GM19240 (cell line): ENCODE measurements around the gene PIK3CA.
A peak's percentile ranks its signal among the peaks of the same experiment; 100 is the strongest.
"Not testable (repeated sequence)": the region's sequence is repeated elsewhere in the genome, so short reads cannot be mapped to it uniquely, and the experiment has no call there.

Experiments used
- DNase-seq: peaks from one replicate; pipeline ENCODE4 v3.0.0; 2011; ENCODE audit warnings: low spot score; ENCODE audit not compliant: insufficient read length

Gene PIK3CA

DNA sequence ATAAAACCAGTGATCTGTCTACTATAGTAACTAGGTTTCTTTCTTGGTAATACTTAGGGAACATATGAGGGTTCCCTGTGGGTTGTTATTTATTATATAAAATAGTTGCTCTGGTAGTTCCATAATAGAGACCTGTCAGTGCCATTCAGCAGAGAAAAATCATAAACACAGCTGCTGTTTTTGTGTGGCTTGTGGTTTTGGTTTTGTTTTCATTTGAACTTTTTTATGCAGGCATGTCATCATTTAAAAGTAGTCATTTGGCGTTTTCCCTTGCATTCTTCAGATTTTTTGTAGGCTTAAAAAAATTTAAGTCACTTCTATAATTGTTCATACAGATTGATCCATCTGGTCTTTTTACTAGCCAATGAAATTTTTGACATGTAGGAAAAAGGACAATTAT, 47.9 kb downstream of the PIK3CA start:
- peak; percentile 42 for DNase-seq

DNA sequence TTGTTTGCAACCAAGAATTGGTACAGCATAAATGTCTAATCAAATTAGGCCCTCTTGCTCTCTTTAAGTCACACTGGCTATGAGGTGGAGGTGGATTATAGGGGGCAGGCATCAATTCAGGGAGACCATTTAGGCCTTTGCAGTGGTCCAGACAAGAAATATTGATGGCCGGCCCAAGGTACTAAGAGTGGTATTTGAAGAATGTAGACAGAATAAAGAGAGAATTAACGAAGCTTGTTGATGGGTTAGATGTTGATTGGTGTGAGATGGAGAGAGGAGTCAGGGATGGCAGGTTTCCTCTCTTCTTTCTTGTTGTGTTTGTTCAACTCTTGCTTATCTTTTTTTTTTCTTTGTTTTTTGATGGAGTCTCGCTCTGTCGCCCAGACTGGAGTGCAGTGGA, 48.5 kb downstream of the PIK3CA start:
- DNase-seq = no peak

DNA sequence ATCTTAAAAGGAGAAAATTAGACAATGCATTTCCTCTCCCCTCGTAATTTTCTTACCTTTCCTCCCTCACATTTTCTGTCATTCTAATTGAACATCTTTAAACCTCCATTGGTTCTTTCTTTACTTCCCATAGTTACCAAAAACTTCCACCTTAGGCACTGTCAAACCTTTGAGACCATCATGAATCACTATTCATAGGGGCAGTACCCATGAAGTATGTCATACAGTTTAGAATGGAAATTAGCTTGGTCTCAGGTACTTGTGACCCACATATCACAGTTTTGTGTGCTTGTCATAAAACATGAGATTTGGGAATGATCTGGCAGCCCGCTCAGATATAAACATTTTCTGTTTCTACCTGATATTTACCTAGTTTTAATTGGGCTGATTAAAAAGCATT, 52.6 kb downstream of the PIK3CA start:
- DNase-seq = no peak

DNA sequence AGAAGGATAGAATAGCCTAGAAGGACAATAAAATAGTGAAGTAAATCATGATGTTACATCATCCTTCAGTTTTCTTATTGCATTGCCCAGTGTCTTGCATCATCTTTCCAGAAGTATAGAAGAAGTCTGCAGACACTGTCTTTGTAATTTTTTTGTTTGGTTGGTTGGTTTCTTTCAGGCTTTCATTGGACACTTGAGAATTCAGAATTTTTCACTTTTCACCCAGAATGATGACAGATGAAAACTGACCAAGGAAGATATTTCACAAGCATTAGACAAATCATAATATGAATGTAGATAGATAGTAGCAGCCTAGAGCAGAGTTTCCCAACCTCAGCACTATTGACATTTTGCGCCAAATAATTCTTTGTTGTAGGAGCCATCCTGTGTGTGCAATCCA, 67.4 kb downstream of the PIK3CA start:
- DNase-seq = not testable (repeated sequence)

DNA sequence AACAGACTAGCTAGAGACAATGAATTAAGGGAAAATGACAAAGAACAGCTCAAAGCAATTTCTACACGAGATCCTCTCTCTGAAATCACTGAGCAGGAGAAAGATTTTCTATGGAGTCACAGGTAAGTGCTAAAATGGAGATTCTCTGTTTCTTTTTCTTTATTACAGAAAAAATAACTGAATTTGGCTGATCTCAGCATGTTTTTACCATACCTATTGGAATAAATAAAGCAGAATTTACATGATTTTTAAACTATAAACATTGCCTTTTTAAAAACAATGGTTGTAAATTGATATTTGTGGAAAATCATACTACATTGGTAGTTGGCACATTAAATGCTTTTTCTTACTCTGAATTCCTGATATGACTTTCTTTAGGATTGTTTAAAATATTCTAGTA, 70.1 kb downstream of the PIK3CA start:
- DNase-seq = not testable (repeated sequence)

DNA sequence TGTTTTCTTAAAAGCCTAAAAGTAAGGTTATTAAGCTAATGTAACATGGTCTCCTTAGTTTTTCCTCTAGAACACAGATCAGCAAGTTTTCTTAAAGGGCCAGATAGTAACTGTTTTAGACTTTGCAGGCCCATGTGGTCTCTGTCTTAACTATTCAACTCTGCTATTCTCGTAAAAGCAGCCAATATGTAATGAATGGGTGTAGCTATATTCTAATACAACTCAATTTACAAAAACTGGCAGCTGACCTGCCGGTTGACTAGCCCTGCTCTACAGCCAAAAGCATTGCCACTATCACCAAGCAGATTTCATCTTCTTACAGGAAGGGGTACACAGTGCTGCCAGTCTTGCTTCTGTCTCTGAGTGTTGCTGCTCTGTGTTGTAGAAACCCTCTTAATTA, 75.4 kb downstream of the PIK3CA start:
- no peak for DNase-seq

DNA sequence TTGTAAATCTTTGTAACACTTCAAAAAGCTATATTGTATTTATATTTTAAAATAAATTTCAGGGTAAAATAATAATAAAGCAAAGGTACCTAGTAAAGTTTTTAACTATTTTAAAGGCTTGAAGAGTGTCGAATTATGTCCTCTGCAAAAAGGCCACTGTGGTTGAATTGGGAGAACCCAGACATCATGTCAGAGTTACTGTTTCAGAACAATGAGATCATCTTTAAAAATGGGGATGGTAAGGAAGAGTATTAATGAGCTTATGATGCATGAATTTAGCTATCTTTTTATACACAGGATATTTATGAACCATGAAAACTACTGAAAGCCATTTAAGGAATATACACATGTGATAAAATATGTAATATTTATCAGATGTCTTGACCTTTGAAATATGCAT, 76.4 kb downstream of the PIK3CA start:
- no peak for DNase-seq

DNA sequence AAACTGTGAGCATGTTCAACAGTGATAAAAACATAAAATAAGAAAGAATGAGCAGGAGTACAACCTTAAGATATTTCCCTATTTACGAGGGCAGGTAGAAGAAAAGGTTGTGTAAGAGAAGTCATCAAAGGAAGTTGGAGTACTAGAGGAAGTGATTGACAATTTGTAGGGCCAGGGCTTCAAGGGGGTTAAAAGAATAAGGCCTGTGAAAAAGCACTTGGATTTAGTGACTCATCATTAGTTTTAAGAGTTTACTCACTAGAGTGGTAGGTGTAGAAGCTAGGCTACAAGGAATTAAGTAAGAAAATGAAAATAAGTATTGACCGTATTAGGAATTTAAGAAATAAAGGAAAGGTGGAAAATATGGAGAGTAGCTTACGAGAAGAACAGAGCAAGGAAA, 79.2 kb downstream of the PIK3CA start:
- no peak for DNase-seq

DNA sequence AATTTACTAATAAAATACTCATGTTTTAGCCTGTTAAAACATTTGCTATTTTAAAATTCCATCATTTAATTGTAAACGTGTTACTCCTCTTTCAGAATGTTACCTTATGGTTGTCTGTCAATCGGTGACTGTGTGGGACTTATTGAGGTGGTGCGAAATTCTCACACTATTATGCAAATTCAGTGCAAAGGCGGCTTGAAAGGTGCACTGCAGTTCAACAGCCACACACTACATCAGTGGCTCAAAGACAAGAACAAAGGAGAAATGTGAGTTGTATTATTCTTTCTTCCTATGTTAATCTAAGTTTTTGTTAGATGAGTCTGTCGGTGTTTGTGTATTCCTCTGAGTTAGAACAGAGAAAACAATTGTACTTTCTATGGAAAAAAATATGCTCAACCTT, 81.0 kb downstream of the PIK3CA start:
- no peak for DNase-seq

DNA sequence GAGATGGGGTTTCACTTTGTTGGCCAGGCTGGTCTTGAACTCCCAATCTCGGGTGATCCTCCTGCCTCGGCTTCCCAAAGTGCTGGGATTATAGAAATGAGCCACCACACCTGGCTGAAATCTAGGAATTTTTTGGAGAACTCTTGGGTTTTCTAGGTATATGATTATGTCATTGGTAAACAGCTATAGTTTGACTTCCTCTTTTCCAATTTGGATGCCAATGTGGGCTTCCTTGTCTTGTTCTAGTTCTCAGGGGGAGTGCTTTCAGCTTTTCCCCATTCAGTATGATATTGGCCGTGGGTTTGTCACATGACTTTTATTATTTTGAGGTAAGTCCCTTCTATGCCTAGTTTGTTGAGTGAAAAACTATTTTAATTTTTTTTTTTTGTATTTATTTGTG, 84.9 kb downstream of the PIK3CA start:
- no peak for DNase-seq

DNA sequence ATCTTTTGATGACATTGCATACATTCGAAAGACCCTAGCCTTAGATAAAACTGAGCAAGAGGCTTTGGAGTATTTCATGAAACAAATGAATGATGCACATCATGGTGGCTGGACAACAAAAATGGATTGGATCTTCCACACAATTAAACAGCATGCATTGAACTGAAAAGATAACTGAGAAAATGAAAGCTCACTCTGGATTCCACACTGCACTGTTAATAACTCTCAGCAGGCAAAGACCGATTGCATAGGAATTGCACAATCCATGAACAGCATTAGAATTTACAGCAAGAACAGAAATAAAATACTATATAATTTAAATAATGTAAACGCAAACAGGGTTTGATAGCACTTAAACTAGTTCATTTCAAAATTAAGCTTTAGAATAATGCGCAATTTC, 86.0 kb downstream of the PIK3CA start:
- no peak for DNase-seq

DNA sequence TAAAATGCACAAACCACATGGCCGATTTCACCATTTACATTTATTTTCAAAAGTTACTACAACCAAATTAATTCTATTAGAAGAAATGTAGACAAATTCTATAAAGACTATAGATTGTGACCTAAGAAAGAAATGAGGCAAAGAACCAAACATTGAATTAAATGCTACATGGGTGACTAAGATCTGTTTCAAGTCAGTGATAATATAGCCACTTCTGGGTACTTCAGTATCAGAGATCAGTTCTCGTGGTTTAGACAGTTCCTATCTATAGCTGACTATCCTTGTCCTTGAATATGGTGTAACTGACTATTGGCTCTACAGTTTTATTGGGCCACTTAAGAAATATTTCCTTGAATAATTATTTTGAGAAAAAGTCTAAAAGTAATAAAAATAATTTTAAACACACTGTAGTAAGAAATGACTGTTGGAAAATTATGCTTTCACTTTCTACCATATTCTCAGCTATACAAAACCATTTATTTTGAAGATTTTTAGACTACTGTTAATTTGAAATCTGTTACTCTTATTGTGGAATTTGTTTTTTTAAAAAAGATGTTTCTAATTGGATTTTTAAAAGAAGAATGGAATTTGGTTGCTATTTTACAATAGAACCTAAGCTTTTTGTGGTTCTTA, 88.6 kb downstream of the PIK3CA start:
- DNase-seq = peak; percentile 10

DNA sequence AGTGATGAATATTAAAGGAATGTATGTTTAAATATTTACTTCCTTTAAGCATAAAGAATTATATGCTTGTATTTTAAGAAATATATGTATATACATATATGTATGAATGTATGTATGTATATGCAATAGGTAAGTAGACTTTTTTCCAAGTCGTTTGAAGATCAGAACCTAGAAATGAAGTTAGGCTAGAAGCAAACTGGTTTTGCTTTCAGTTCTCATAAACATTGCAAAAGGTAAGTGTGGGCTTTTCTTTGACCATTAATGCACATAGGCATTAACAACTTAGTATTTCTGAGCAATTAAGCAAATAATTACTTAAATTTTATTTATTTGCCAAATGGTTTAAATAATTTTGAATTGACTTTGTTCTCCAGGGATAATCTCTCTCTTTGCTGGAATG, 92.1 kb downstream of the PIK3CA start:
- DNase-seq = not testable (repeated sequence)

DNA sequence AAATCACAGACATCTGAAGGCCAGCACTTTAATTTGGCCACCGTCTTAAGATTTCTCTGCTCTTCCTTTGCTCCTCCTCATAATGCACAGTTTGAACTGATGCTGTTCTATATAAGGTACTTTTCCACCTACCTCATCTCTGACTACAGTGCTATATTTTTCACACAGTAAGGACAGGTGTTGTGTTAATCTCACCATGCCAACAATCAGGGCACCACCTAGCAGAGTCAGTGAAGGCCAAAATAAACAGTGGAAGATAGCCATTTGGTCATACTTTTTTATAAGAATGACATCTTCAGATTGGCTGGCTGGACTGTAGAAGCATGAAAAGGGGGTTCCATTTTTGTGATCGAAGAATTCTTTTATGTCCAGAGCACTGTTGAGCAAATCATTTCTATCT, 94.7 kb downstream of the PIK3CA start:
- not testable (repeated sequence) for DNase-seq

DNA sequence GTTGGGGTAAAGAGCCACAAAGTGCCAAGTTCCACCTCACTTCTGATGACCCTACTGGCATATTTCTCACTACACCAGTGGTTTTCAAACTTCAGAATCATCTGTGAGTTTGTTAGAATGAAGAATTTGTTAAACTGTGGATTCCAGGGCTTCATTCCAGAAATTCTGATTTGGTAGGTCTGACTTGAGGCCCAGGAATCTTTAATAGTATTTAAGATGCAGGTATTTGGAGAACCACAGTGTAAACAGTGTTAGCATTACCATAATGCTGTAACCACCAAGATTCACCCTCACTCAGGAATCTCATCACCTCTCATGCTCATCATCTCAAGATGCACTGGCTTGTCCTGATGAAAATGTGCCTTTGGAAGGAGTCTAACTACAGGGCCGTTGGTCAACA, 96.7 kb downstream of the PIK3CA start:
- no peak for DNase-seq

DNA sequence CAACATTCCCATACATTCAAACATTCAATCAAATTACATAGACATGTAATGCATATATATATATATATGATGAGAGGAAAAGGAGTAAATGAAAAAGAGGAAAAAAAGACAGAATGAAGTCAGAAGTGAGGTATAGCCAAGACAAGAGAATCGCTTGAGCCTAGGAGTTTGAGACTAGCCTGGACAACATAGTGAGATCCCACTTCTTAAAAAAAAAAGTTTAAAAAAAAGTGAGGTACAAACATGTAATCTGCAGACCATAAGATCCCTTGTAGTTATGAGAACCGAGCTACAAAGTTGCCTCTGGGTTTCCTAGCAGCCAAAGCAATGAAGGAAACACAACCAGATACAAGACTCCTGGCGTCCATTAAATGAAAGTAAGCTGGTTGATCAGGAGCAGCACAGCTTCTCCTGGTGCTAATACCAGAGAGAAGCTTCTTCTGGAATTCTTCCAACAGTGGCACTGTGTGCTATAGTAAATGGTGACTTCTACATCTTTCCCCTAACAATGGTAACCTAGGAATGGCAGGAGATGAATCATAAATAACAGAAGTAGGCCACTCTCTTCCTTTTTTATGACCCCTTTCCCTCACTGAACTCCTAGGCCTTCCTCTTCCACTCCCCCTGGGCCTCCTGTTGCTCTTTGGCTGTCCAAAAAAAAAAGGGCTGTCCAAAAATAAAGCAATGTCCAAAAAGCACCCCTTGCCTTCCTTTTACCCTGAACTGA, 99.3 kb downstream of the PIK3CA start:
- DNase-seq = no peak

DNA sequence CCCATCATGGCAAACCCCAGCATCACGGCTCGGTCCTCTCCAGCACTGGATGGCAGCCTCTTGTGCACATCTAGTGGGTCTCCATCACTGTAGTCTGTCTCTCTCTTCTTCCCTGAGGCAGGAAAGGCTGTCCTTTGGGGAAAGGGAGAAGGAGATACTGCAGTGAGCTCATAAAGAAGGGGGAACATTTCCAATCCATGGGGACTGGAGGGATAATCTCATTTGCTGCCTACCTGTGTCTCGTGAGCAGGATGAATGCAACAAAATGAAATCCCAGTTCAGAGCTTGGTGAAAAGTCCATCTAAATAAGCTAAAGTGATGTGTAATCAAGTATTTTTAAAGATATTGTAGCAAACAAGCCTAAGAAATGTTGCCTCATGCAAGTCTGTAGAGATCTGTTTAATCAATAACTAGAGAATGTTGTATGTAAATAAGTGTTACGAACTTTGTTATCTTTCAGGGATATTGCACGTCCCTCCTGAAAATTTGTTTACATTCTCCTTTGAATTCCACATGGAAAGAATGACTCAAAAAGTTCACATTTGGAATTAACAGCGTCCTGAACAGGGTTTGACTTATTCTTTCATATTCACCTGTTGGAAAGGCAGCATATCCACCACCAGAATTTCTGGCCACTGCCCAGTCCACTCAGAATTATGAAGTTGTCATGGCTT, 102.8 kb downstream of the PIK3CA start, which contains the start of gene KCNMB3:
Gene KCNMB3 (minus strand): TSS at position 312 of the 674 bp plus-strand sequence. CDS start 124 bp downstream, at position 188.
- no peak for DNase-seq

DNA sequence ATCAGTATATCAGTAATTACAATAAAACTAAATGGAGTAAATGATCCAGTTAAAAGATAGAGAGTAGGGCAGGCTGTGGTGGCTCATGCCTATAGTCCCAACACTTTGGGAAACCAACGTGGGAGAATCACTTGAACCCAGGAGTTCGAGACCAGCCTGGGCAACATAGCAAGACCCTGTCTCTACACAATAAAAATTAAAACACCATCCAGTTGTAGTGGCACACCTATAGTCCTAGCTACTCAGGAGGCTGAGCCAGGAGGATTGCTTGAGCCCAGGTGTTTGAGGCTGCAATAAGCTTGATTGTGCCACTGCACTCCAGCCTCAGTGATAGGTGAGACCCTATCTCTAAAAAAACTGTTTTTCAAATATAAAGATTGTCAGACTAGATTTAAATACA, 108.7 kb downstream of the PIK3CA start:
- no peak for DNase-seq

DNA sequence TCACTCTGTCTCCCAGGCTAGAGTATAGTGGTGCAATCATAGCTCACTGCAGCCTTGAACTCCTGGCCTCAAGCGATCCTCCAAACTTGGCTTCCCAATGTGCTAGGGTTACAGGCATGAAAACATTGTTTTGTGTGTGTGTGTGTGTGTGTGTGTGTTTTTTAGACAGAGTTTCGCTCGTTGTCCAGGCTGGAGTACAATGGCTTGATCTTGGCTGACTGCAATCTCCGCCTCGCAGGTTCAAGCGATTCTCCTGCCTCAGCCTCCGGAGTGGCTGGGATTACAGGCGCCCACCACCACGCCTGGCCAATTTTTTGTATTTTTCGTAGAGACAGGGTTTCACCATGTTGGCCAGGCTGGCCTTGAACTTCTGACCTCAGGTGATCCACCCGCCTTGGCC, 109.6 kb downstream of the PIK3CA start:
- DNase-seq = not testable (repeated sequence)

DNA sequence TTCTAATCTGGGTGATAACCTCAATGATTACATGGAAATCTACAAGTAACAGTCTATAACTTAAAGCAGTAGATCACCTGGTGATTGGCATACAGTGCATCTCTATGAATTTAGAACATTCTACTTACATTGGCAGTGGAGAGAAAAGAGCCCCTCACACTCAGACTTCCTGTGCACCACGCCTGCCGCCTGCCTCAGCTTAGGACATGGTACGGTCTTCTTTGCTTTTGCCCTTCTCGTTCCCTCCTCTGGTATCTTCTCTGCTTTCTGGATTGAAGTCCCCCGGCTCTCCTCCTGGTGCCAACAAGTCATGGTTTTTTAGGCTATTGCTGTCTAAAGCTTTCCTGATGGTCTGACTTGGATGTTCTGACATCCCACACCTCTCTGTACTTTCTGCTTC, 110.7 kb downstream of the PIK3CA start:
- no peak for DNase-seq

DNA sequence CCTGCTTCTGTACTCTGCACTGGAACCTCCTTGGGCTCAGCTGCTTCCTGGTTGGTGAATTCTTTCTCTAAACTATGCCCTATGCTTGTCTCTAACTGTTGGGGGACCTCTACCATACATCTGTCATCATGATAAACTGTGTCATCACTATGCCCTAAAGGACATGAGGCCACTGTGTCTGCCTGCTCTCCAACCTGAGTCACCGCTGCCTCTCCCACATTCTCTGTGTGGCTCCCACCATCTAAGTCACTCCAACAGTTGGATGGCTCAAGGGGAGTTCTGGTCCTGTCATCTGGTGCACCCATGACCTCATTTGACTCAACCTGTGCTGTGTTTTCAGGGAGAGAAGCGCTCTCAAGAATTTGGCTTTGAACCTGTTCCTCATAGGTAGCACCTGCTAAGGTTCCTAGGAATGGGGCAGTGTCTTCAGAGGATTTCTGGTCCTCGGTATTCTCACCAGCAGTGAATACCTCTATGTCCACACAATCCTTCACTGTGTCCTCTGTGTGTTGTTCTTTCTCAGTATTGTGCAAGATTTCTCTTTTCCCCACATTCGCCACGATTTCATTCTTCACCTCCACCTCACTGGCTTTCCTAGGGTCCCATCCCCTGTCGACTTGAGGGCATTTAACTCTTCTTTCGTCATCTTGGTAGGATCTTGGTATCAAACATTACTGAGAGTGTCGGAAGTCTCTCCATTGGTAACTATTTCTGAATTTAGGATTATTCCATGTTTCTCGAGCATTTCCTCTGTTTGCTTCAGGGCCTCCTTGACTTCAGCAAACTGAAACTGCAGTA, 112.0 kb downstream of the PIK3CA start:
- not testable (repeated sequence) for DNase-seq
